Glomerular visceral epithelial cell (primary cell): ENCODE results near the gene PEAK3.

Source experiments
- DNase-seq: peaks from one replicate; pipeline ENCODE4 v3.0.0-alpha.2; 2016; ENCODE audit errors: extremely low spot score

The PEAK3 gene

GRCh38 chr19:2224754-2225349, 57.1 kb downstream of the PEAK3 start:
- DNase-seq = no peak
